Lower leg skin (tissue), 4 donors: ENCODE results near the gene PVALB. TPM values are rescaled to one million over a fixed set of nuclear protein-coding genes. Genes with fewer than 3 reads are reported as not detected.

Source experiments
- DNase-seq, 2 donors: peaks; one replicate each; pipeline ENCODE4 v3.0.0-alpha.2; 2019; ENCODE audit warnings: low spot score in 2 of 2
- H3K4me3 ChIP-seq: fragments of 200-600 bp; sonication (generic); 2 replicates; pipeline ENCODE4 v1.5.1; 2017; ENCODE audit warnings: mild to moderate bottlenecking, low read depth; ENCODE audit not compliant: poor library complexity, severe bottlenecking
- CTCF ChIP-seq, 3 donors: fragments of 450-650 bp; IDR thresholded peaks; one replicate each; pipeline ENCODE4 v1.5.1; 2016; ENCODE audit warnings: antibody characterized with exemption in 3 of 3, mild to moderate bottlenecking in 3 of 3, moderate library complexity in 2 of 3
- POLR2A ChIP-seq, 2 donors: fragments of 450-650 bp; IDR thresholded peaks; one replicate each; pipeline ENCODE4 v1.6.1; 2016 to 2017; ENCODE audit warnings: antibody characterized with exemption in 2 of 2, mild to moderate bottlenecking in 1 of 2, moderate library complexity in 1 of 2
- WGBS, 2 donors: methylation state at CpG; one replicate each; pipeline ENCODE4 v1.1.5; 2018; 5-methylcytosine and 5-hydroxymethylcytosine counted together
- intact Hi-C: fragments of 100-400 bp; cut with DNase I; formaldehyde crosslinking; loops from one replicate; pipeline ENCODE4 v1.15.0; 2023; ENCODE audit warnings: low total_unique reads
- total RNA-seq, 4 donors: library from RNA; depleted of rRNA; stranded (reverse); fragments of >200 nt; gene quantifications; one replicate each; pipeline ENCODE4 v1.1.0, GENCODE V29; 2016

PVALB gene
- total RNA-seq, 4 donors from 2014 or later: not detected

DNA sequence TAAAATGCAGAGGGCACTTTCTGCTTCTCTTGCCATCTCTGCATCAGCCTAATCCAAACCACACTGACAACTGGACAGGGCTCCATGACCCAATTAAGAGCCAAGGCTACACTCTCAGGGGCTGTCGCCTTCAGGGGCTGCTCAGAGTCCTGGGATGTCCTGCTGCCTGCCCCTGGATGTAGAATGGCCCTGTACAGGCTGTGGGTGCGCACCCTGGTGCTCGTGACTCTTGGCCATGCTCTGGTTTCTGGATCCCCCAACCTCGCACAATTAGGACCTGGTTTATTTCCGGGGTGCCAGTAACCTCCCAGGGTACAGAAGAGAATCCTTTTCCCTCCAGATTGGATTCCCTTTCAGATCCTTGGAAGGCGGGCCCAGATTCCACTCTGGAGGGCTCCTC lies 52.2 kb downstream of the PVALB start:
- no peak for TF ChIP-seq POLR2A (IDR thresholded peaks at IDR 0.05)
- TF ChIP-seq CTCF (IDR thresholded peaks at IDR 0.05): no peak
- intact Hi-C loops: no loop called here
- WGBS, 2 donors: 93 to 94% methylated on average over 6 of the region's 6 CpGs
- peak in 1 of 2 donors; percentile 78 for DNase-seq
- H3K4me3 ChIP-seq: no peak overlapping the region

DNA sequence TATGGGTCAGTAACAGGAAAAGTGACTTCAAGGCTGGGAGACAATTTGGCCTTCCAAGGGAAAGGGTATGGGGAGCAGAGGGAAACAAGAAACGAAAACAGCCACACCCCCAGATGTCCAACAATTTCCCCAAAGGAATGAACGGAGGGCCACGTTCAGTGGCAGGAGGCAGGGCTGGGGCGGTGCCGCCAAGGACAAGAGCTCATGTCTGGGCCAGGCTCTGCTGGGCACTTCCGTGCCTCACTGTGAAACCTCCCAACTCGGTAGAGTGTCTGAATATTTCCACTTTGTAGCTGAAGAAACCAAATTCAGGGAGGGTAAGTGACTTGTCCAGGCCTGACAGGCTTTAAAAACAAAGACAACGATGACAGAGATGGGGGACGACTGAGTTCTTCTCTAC lies 52.8 kb downstream of the PVALB start:
- intact Hi-C loops: no loop called here
- no peak overlapping the region for H3K4me3 ChIP-seq
- TF ChIP-seq CTCF (IDR thresholded peaks at IDR 0.05) (no peak), POLR2A (IDR thresholded peaks at IDR 0.05) (no peak)
- DNase-seq: peak in 1 of 2 donors; percentile 40
- 48 to 51% methylated on average over 9 of the region's 9 CpGs for WGBS, 2 donors

- H3K4me3 ChIP-seq: no peak overlapping the region
- no peak for TF ChIP-seq CTCF (IDR thresholded peaks at IDR 0.05)
- TF ChIP-seq POLR2A (IDR thresholded peaks at IDR 0.05): no peak
- intact Hi-C loops: no loop called here
- WGBS, 2 donors: 53 to 55% methylated on average over 8 of the region's 8 CpGs
- peak in 1 of 2 donors; percentile 78 for DNase-seq
Observed at GRCh38 chr22:36763576-36763975, 53.3 kb downstream of the PVALB start.

DNA sequence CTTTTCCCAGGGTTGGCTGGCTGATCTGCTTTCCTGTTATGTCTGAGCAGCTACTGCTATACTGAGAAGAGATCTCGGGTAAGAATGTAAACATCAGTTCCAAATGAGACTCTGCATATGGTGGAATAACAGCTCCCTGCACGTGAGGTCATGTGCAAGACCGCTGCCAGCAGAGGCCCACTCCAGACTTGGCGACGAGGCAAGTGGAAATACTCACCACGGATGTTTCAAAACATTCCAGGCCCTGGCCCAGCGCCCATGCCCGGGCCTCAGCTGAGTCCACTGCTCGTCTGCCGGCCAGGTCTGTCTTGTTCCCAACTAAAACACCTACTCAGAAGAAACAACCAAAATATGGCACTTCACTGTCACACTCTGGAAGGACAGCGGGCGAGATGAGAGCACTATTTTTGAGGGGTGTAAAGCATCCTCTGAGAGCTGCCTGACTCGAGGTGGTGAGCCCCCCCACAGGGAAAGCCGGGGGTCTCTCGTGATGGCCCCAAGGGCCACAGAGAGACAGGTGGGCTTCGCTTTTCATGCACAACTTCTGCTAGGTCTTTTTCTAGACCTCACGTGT lies 54.1 kb downstream of the PVALB start:
- intact Hi-C loops: no loop called here
- TF ChIP-seq CTCF (IDR thresholded peaks at IDR 0.05): no peak
- no peak for TF ChIP-seq POLR2A (IDR thresholded peaks at IDR 0.05)
- no peak overlapping the region for H3K4me3 ChIP-seq
- peak in 1 of 2 donors; percentile 82 for DNase-seq
- WGBS, 2 donors: 60 to 72% methylated on average over 17 of the region's 17 CpGs

GRCh38 chr22:36761553-36762240 lies 55.1 kb downstream of the PVALB start:
- peak in 1 of 2 donors; percentile 73 for DNase-seq
- TF ChIP-seq POLR2A (IDR thresholded peaks at IDR 0.05): no peak
- TF ChIP-seq CTCF (IDR thresholded peaks at IDR 0.05): no peak
- 91 to 92% methylated on average over 10 of the region's 10 CpGs for WGBS, 2 donors
- H3K4me3 ChIP-seq: no peak overlapping the region
- intact Hi-C loops: no loop called here
